ENCODE data around the gene AGAP3. TPM values are rescaled to one million over a fixed set of nuclear protein-coding genes. Genes with fewer than 3 reads are reported as not detected.

AGAP3 gene
- total RNA-seq, 1 experiment from 2014 or later = 1.6 TPM

DNA sequence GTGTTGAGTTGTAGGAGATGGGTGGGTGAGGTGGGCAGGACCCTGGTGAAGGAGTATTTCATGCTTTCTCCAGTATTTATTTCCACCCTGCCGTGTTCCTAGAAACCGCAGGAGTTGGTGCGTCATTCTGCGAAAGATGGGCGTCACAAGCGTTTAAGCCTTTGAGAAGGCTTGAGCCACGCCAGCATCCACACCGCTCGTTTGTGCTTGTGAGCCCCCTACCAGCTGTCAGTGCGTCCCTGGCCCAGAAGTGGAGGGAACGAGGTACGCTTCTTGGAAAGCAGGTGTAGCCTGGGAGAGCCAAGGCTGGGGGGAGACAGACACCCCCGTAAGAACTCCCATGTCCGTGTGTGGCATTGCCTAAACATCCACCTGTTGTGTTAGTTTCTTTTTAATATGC, 5.7 kb downstream of the AGAP3 start:
- Histone ChIP-seq H3K9me3 (ENCODE audit: low read length) (no peaks in the 10 kb centered on the region), H3K79me2 (ENCODE audit: low read length) (no peaks in the 10 kb centered on the region), H3K36me3 (ENCODE audit: insufficient read depth, low read length) (no peaks in the 10 kb centered on the region), H3K27ac (ENCODE audit: low read length) (no peak overlapping the region), H3K9me2 (replicated peaks; ENCODE audit: insufficient read depth, low read length) (no peaks in the 10 kb centered on the region), H3K27me3 (ENCODE audit: low read length) (no peaks in the 10 kb centered on the region), H4K20me1 (ENCODE audit: insufficient read depth, low read depth, low read length) (no peaks in the 10 kb centered on the region), H2AFZ (ENCODE audit: low read length) (no peak overlapping the region), H3K9ac (ENCODE audit: low read length) (no peak overlapping the region), H3K4me2 (ENCODE audit: low read depth, low read length, poor library complexity, severe bottlenecking) (no peak overlapping the region), H3K4me3 (ENCODE audit: low read length) (no peak overlapping the region), H3K4me1 (ENCODE audit: low read length) (no peaks in the 10 kb centered on the region)
- no peak for DNase-seq

DNA sequence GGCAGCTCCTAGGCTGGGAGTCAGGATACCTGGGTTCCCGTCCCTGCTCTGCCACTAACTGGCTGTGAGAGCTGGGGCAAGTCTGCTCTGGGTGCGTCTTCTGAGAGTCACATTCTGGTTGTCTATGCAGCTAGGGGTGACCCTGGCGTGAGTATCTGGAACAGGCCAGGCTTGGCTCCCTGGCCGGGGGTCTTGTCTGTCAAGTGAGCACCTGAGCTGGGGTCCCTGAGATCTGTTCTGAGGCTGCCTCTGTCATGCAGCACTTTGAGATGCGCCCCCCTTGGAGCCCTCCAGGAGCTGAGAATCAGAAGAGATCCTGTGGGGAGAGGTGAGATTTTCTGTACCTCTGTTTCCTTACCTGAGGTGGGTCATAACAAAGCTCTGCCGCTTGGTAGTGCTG, 7.5 kb downstream of the AGAP3 start:
- Histone ChIP-seq H3K36me3 (ENCODE audit: insufficient read depth, low read length) (no peaks in the 10 kb centered on the region), H3K4me3 (ENCODE audit: low read length) (no peak overlapping the region), H3K4me2 (ENCODE audit: low read depth, low read length, poor library complexity, severe bottlenecking) (no peak overlapping the region), H3K79me2 (ENCODE audit: low read length) (no peaks in the 10 kb centered on the region), H2AFZ (ENCODE audit: low read length) (no peak overlapping the region), H4K20me1 (ENCODE audit: insufficient read depth, low read depth, low read length) (no peaks in the 10 kb centered on the region), H3K4me1 (ENCODE audit: low read length) (no peaks in the 10 kb centered on the region), H3K9me3 (ENCODE audit: low read length) (no peaks in the 10 kb centered on the region), H3K9me2 (replicated peaks; ENCODE audit: insufficient read depth, low read length) (no peaks in the 10 kb centered on the region), H3K27ac (ENCODE audit: low read length) (no peak overlapping the region), H3K9ac (ENCODE audit: low read length) (no peak overlapping the region), H3K27me3 (ENCODE audit: low read length) (no peaks in the 10 kb centered on the region)
- no peak for DNase-seq

DNA sequence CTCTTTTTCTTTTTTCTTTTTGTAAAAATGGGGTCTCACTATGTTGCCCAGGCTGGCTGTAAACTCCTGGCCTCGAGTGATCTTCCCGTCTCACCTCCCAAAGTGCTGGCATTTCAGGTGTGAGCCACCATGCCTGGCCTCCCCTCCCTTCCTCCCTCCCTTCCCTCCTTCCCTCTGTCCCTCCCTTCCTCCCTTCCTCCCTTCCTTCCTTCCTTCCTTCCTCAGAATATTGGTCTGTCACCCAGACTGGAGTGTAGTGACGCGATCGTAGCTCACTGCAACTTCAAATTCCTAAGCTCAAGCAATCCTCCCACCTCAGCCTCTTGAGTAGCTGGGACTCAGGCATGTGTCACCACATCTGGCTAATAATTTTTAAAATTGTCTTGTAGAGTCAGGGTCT, 8.4 kb downstream of the AGAP3 start:
- no peak overlapping the region for H3K4me3 ChIP-seq (ENCODE audit: low read length)
- no peak overlapping the region for H3K27ac ChIP-seq (ENCODE audit: low read length)
- H3K4me1 ChIP-seq (ENCODE audit: low read length) = no peaks in the 10 kb centered on the region
- no peaks in the 10 kb centered on the region for H3K27me3 ChIP-seq (ENCODE audit: low read length)
- H2AFZ ChIP-seq (ENCODE audit: low read length) = no peak overlapping the region
- no peaks in the 10 kb centered on the region for H3K9me2 ChIP-seq (replicated peaks; ENCODE audit: insufficient read depth, low read length)
- no peak overlapping the region for H3K4me2 ChIP-seq (ENCODE audit: low read depth, low read length, poor library complexity, severe bottlenecking)
- no peaks in the 10 kb centered on the region for H3K9me3 ChIP-seq (ENCODE audit: low read length)
- H3K9ac ChIP-seq (ENCODE audit: low read length) = no peak overlapping the region
- no peaks in the 10 kb centered on the region for H3K79me2 ChIP-seq (ENCODE audit: low read length)
- H3K36me3 ChIP-seq (ENCODE audit: insufficient read depth, low read length) = no peaks in the 10 kb centered on the region
- no peaks in the 10 kb centered on the region for H4K20me1 ChIP-seq (ENCODE audit: insufficient read depth, low read depth, low read length)
- DNase-seq = no peak

DNA sequence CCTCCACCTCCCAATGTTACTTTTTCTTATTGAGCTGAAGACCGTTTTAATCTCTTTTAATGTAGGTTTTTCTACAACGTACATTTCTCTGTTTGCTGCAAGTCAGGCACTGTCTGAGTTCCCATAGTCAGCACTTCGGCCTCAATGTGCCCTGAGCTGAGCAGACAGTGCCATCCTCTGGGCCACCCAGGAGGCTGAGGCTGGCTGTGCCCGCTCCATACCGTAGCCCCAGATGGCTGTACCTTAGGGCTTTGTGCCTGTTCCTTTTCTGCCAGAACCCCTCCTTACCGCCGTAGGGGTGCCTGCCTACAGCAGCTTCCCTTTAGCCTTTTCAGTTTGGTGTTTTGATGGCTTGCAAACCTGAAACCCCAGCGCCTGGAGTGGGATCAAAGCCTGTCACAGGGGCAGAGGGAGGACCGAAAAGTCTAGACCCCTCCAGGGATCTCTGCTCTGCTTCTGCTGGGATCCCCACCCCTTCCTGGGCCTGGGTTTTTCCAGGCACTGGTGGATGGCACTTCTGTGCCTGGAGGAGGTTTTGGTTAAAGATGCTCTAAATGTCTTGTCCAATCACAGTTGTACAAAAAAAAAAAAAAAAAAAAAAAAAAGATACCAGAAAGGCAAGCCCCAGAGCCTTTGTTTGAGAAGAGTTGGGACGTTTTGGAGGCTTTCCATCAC, 9.0 kb downstream of the AGAP3 start:
- no peak for DNase-seq
- Histone ChIP-seq H3K79me2 (ENCODE audit: low read length) (no peaks in the 10 kb centered on the region), H3K9ac (ENCODE audit: low read length) (no peak overlapping the region), H3K9me2 (replicated peaks; ENCODE audit: insufficient read depth, low read length) (no peaks in the 10 kb centered on the region), H3K27me3 (ENCODE audit: low read length) (no peaks in the 10 kb centered on the region), H3K9me3 (ENCODE audit: low read length) (no peaks in the 10 kb centered on the region), H4K20me1 (ENCODE audit: insufficient read depth, low read depth, low read length) (no peaks in the 10 kb centered on the region), H3K4me1 (ENCODE audit: low read length) (no peaks in the 10 kb centered on the region), H2AFZ (ENCODE audit: low read length) (no peak overlapping the region), H3K27ac (ENCODE audit: low read length) (no peak overlapping the region), H3K4me3 (ENCODE audit: low read length) (no peak overlapping the region), H3K4me2 (ENCODE audit: low read depth, low read length, poor library complexity, severe bottlenecking) (no peak overlapping the region), H3K36me3 (ENCODE audit: insufficient read depth, low read length) (no peaks in the 10 kb centered on the region)

GRCh38 chr7:151095828-151096475, 9.7 kb downstream of the AGAP3 start:
- no peak overlapping the region for H3K9ac ChIP-seq (ENCODE audit: low read length)
- no peaks in the 10 kb centered on the region for H3K27me3 ChIP-seq (ENCODE audit: low read length)
- H3K27ac ChIP-seq (ENCODE audit: low read length) = no peak overlapping the region
- DNase-seq = no peak
- H2AFZ ChIP-seq (ENCODE audit: low read length) = no peak overlapping the region
- H4K20me1 ChIP-seq (ENCODE audit: insufficient read depth, low read depth, low read length) = no peaks in the 10 kb centered on the region
- no peak overlapping the region for H3K4me3 ChIP-seq (ENCODE audit: low read length)
- H3K9me2 ChIP-seq (replicated peaks; ENCODE audit: insufficient read depth, low read length) = no peaks in the 10 kb centered on the region
- no peaks in the 10 kb centered on the region for H3K36me3 ChIP-seq (ENCODE audit: insufficient read depth, low read length)
- no peaks in the 10 kb centered on the region for H3K79me2 ChIP-seq (ENCODE audit: low read length)
- no peak overlapping the region for H3K4me2 ChIP-seq (ENCODE audit: low read depth, low read length, poor library complexity, severe bottlenecking)
- no peaks in the 10 kb centered on the region for H3K9me3 ChIP-seq (ENCODE audit: low read length)
- no peaks in the 10 kb centered on the region for H3K4me1 ChIP-seq (ENCODE audit: low read length)

DNA sequence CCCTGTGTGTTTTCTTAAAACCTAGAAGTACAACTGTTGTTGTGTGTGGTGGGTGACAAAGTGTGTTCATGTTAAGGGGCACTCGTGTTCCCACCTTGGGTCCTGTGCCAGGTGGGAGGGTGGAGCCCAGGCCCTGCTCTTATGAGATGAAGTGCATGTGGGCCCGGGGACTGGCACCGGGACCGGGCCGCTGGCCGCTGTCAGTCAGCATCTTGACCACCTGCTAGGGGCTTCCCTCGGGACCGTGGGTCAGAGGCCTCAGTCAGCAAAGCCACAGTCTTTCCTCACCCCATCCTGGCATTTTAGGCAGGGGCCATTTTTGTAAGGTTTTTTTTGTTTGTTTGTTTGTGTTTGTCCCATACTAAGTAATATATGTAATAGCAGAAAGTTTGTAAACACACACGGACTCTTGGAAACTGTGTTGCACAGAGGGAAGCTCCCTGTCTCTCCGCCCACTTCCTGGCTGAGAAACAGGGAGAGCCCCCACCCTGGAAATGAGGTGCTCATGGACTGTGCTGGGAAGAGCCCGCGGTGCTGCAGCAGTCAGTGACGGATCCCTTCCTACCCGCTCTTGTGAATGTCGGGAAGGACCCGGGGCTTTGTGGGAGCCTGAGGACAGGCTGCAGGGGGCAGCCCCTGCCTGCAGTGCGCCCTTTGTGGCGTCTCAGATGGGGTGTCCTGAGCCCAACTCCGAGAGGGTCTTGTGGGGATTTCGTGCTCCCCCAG, 13.4 kb downstream of the AGAP3 start:
- no peaks in the 10 kb centered on the region for H3K27me3 ChIP-seq (ENCODE audit: low read length)
- H3K9me2 ChIP-seq (replicated peaks; ENCODE audit: insufficient read depth, low read length) = no peaks in the 10 kb centered on the region
- no peak overlapping the region for H3K4me3 ChIP-seq (ENCODE audit: low read length)
- no peaks in the 10 kb centered on the region for H4K20me1 ChIP-seq (ENCODE audit: insufficient read depth, low read depth, low read length)
- H3K9ac ChIP-seq (ENCODE audit: low read length) = no peak overlapping the region
- no peaks in the 10 kb centered on the region for H3K9me3 ChIP-seq (ENCODE audit: low read length)
- no peaks in the 10 kb centered on the region for H3K79me2 ChIP-seq (ENCODE audit: low read length)
- no peak overlapping the region for H3K27ac ChIP-seq (ENCODE audit: low read length)
- no peak overlapping the region for H3K4me2 ChIP-seq (ENCODE audit: low read depth, low read length, poor library complexity, severe bottlenecking)
- no peaks in the 10 kb centered on the region for H3K36me3 ChIP-seq (ENCODE audit: insufficient read depth, low read length)
- no peaks in the 10 kb centered on the region for H3K4me1 ChIP-seq (ENCODE audit: low read length)
- no peak overlapping the region for H2AFZ ChIP-seq (ENCODE audit: low read length)
- no peak for DNase-seq

DNA sequence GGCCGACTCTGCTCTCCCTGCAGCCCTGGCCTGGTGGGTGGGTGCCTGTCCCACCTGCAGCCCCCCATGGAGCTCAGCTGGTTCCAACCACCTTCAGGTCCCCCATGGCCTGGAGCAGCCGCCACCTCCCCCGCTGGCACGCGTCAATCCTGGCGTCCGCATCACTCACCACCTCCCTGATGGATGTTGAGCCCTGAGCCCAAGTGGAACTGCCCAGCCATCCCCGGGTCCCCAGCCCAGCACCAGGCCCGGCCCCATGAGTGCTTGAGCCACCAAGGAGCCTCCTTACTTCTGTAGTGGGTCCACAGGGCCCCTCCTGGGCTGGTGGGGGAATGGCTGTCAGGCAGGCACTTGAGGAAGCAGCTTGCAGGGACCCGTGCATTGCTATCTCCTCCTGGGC, 14.6 kb downstream of the AGAP3 start:
- Histone ChIP-seq H3K4me1 (ENCODE audit: low read length) (no peaks in the 10 kb centered on the region), H3K9me2 (replicated peaks; ENCODE audit: insufficient read depth, low read length) (no peaks in the 10 kb centered on the region), H3K36me3 (ENCODE audit: insufficient read depth, low read length) (no peaks in the 10 kb centered on the region), H2AFZ (ENCODE audit: low read length) (no peak overlapping the region), H3K79me2 (ENCODE audit: low read length) (no peaks in the 10 kb centered on the region), H4K20me1 (ENCODE audit: insufficient read depth, low read depth, low read length) (no peaks in the 10 kb centered on the region), H3K4me3 (ENCODE audit: low read length) (no peak overlapping the region), H3K4me2 (ENCODE audit: low read depth, low read length, poor library complexity, severe bottlenecking) (no peak overlapping the region), H3K27ac (ENCODE audit: low read length) (no peak overlapping the region), H3K27me3 (ENCODE audit: low read length) (no peaks in the 10 kb centered on the region), H3K9me3 (ENCODE audit: low read length) (no peaks in the 10 kb centered on the region), H3K9ac (ENCODE audit: low read length) (no peak overlapping the region)
- DNase-seq = no peak

DNA sequence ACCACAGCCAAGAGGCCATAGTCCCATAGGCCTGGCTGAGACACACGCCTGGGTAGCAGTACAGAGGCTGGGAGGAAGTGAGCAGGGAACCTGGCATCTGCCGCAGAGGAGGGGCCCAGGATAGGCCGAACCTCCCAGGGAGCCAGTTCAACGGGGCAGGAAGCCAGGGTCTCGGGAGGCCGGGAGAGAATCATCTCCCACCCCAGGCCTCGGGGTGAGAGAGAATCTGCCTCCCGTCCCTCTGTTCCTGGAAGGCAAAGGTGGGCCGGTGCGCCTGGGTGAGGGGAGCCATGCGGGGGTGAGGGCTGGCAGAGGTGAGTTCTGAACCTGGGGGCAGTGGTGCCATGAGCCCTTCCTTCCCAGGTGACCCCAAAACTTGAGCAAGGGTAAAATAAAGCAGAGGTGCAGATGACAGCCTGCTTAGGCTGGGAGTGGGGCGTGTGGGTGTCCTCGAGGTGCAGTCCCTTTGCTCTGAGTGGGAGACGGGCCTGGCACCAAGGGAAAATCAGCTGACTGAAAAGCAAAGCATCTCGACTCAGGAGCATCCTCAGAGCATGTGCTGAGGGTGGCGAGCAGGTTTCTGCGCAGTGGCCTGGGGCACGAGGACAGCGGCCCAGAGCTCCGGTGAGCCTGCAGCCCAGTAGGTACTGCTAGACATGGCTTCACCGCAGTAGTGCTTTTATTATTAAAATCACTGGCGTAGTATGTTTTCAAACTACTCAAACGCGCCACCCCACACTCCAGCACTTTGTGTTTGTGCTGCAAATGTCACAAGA, 15.5 kb downstream of the AGAP3 start:
- Histone ChIP-seq H3K36me3 (ENCODE audit: insufficient read depth, low read length) (no peaks in the 10 kb centered on the region), H3K9me3 (ENCODE audit: low read length) (no peaks in the 10 kb centered on the region), H4K20me1 (ENCODE audit: insufficient read depth, low read depth, low read length) (no peaks in the 10 kb centered on the region), H3K4me2 (ENCODE audit: low read depth, low read length, poor library complexity, severe bottlenecking) (no peak overlapping the region), H3K79me2 (ENCODE audit: low read length) (no peaks in the 10 kb centered on the region), H2AFZ (ENCODE audit: low read length) (no peak overlapping the region), H3K27ac (ENCODE audit: low read length) (no peak overlapping the region), H3K4me3 (ENCODE audit: low read length) (no peak overlapping the region), H3K4me1 (ENCODE audit: low read length) (no peaks in the 10 kb centered on the region), H3K9ac (ENCODE audit: low read length) (no peak overlapping the region), H3K9me2 (replicated peaks; ENCODE audit: insufficient read depth, low read length) (no peaks in the 10 kb centered on the region), H3K27me3 (ENCODE audit: low read length) (no peaks in the 10 kb centered on the region)
- DNase-seq = no peak
